Mesothelial cell of epicardium (in vitro differentiated cells): ENCODE measurements around the gene RNF130. TPM values are rescaled to one million over a fixed set of nuclear protein-coding genes. Genes with fewer than 3 reads are reported as not detected.

Experiments
- DNase-seq, 2 experiments: peaks; one replicate each; pipeline ENCODE4 v3.0.0; 2021; ENCODE audit warnings: low spot score in 2 of 2; ENCODE audit not compliant: unreplicated experiment in 2 of 2
- H3K27ac Mint-ChIP-seq: 2 replicates; pipeline ENCODE4 v1.8.0; 2021; ENCODE audit warnings: mixed read lengths
- H3K27me3 Mint-ChIP-seq: 2 replicates; pipeline ENCODE4 v1.8.0; 2021; ENCODE audit warnings: low read depth, mixed read lengths
- H3K36me3 Mint-ChIP-seq: 2 replicates; pipeline ENCODE4 v1.8.0; 2021; ENCODE audit warnings: mixed read lengths
- H3K4me1 Mint-ChIP-seq: 2 replicates; pipeline ENCODE4 v1.8.0; 2021; ENCODE audit warnings: mixed read lengths
- H3K4me3 Mint-ChIP-seq: 2 replicates; pipeline ENCODE4 v1.8.0; 2021; ENCODE audit warnings: mild to moderate bottlenecking, moderate library complexity, mixed read lengths
- H3K9me3 Mint-ChIP-seq: 2 replicates; pipeline ENCODE4 v1.8.0; 2021; ENCODE audit warnings: mixed read lengths
- total RNA-seq: library from RNA; stranded (reverse); gene quantifications from 3 replicates; pipeline ENCODE4 v1.2.1, GENCODE V29; 2021
- TF ChIP-seq, protein P1 (sequence below): fragments of 200-600 bp; sonication (generic); IDR thresholded peaks from one replicate; pipeline ENCODE4 v1.5.0; 2021; ENCODE audit warnings: antibody characterized with exemption; ENCODE audit not compliant: unreplicated experiment

Gene RNF130
- total RNA-seq, 1 donor from 2014 or later, result 44.9 TPM

DNA sequence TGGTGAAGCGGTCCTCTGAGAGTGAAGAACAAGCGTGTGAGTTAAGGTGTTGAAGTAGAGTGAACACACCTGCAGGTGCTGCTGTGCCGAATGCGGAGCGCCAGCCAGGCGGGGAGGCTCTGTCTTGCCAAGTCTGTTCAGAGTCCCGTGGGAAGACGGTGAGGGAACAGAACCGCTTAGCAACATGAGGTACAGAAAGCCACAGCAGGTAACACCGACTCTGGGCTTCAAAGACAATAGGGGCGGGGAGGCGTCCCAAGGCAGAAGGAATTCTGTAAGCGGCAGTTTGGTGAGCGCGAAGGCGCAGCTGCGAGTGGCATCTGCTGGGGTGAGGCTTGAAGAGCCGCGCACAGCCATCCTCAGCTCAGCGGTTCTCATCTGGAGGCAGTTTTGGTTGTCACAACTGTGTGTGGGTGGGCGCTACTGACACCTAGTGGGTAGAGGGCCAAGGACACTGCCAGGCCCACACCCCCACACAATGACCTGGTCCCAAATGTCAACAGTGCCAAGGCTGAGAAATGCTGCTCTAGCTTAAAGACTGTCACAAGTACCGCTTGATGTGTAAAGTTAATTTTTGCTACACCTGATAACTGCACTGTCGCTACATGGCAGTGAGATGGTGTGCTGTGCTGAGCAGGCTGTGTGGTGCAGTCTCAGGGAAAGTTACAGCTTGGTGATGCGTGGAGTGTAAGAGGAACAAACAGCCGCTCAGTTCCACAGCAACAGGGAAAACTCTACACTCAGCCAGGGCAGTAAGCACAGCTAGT lies 96.4 kb downstream of the RNF130 start:
- no peak for DNase-seq
- Mint-ChIP-seq H3K4me3 (no peak overlapping the region), H3K4me1 (no peaks in the 10 kb centered on the region), H3K9me3 (no peaks in the 10 kb centered on the region), H3K36me3 (peaks cover 44% of the 10 kb centered on the region), H3K27ac (no peak overlapping the region), H3K27me3 (no peaks in the 10 kb centered on the region)
- TF ChIP-seq, protein P1, sequence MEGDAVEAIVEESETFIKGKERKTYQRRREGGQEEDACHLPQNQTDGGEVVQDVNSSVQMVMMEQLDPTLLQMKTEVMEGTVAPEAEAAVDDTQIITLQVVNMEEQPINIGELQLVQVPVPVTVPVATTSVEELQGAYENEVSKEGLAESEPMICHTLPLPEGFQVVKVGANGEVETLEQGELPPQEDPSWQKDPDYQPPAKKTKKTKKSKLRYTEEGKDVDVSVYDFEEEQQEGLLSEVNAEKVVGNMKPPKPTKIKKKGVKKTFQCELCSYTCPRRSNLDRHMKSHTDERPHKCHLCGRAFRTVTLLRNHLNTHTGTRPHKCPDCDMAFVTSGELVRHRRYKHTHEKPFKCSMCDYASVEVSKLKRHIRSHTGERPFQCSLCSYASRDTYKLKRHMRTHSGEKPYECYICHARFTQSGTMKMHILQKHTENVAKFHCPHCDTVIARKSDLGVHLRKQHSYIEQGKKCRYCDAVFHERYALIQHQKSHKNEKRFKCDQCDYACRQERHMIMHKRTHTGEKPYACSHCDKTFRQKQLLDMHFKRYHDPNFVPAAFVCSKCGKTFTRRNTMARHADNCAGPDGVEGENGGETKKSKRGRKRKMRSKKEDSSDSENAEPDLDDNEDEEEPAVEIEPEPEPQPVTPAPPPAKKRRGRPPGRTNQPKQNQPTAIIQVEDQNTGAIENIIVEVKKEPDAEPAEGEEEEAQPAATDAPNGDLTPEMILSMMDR, result no peak

DNA sequence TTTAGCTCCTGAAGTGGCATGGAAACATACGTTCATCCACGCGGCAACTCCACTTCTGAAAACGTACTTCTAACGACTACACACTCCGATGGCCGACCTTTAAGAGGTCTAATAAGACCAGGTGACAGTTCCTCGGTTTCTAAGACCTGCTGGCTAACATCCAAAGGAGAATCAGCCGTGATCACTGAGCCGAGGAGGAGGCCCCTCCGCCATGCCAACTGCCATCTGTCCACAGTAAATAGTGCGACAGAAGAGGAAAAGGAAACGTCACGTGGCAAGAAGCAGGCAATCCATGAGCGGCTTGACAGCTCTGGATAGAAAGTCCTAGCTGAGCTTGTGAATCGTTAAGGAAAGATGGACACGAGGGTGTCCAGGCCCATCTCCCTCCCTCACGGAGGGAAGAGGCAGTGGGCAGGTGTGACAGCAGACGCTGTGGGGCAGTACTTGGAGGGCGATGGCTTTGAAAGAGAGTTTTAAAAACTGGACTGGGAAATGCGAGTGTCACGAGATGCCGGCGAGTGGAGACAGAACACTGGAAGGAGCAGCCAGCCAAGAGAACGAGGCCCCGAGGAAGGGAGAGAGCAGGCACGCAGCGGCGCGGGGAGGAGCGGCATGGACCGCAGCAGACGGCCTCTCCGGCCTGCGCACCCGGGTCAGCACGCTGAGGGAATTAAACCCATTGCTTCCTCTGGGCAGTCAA lies 97.2 kb downstream of the RNF130 start:
- H3K36me3 Mint-ChIP-seq, result peaks cover 44% of the 10 kb centered on the region
- no peak for DNase-seq
- H3K9me3 Mint-ChIP-seq, result no peaks in the 10 kb centered on the region
- H3K27ac Mint-ChIP-seq, result no peak overlapping the region
- TF ChIP-seq, protein P1, result no peak
- no peaks in the 10 kb centered on the region for H3K4me1 Mint-ChIP-seq
- no peak overlapping the region for H3K4me3 Mint-ChIP-seq
- H3K27me3 Mint-ChIP-seq, result no peaks in the 10 kb centered on the region

DNA sequence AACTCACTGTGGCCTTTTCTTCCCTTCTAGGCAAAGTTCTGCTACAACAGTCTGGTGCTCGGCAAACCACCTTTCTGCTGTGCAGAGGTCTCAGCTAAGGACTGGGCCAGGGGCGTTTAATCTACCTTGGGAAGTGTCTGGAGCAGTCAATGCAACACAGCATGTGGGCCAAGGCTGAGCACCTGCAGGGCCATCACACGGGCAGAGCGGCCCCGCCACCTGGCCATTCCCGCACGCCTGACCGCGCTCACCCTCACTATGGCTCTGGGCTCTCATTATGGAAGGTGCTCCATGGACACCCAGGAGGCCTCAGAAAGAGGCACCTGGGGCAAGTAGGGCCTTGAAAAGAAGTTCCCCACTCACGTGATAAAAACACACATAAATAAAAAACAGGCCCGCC lies 98.2 kb downstream of the RNF130 start:
- H3K27ac Mint-ChIP-seq, result no peak overlapping the region
- DNase-seq, result no peak
- H3K9me3 Mint-ChIP-seq, result no peaks in the 10 kb centered on the region
- H3K27me3 Mint-ChIP-seq, result no peaks in the 10 kb centered on the region
- peaks cover 46% of the 10 kb centered on the region for H3K36me3 Mint-ChIP-seq
- TF ChIP-seq, protein P1, result no peak
- H3K4me1 Mint-ChIP-seq, result no peaks in the 10 kb centered on the region
- H3K4me3 Mint-ChIP-seq, result no peak overlapping the region

DNA sequence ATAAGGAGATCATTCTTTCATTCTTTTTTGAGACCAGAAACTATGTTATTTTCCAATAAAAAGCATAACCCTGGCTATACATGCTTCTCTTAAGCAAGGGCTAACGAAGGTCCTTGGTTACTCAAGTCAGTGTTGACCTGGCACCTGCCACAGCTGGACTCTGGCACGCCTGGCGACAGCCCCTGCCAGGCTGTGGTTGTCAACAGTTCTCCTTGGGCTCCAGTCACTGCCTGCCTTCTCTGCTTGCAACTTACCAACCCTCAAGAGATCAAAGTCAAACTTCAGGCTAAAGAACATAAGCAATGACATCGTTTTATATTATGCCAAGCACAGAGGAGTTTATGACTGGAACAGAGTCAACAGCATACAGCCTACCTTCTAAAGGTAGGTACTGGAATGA lies 102.4 kb downstream of the RNF130 start:
- H3K36me3 Mint-ChIP-seq, result peaks cover 36% of the 10 kb centered on the region
- no peaks in the 10 kb centered on the region for H3K27me3 Mint-ChIP-seq
- no peak overlapping the region for H3K27ac Mint-ChIP-seq
- TF ChIP-seq, protein P1, result no peak
- H3K4me1 Mint-ChIP-seq, result no peaks in the 10 kb centered on the region
- no peak for DNase-seq
- H3K4me3 Mint-ChIP-seq, result no peak overlapping the region
- no peaks in the 10 kb centered on the region for H3K9me3 Mint-ChIP-seq

DNA sequence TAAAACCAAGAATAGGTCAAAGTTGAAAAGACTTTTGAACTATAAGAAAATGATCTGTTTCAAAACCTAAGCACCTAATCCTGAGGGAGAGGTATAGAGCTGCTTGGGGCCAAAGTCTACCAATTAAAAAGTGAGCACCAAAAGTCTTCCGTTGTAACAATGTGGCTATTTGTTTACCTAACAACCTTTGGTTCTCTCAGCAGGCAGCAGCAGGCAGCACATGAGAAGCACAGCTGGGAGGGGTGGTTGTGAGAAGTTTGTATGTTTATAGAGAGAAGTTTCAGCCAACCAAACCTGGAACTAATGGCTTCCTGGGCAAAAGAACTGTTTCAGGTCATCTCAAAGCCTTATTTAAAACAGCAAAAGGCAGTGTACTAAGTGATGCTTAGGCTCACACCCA lies 104.1 kb downstream of the RNF130 start:
- H3K9me3 Mint-ChIP-seq, result no peaks in the 10 kb centered on the region
- no peak for DNase-seq
- no peaks in the 10 kb centered on the region for H3K27me3 Mint-ChIP-seq
- H3K27ac Mint-ChIP-seq, result no peak overlapping the region
- TF ChIP-seq, protein P1, result no peak
- H3K4me3 Mint-ChIP-seq, result no peak overlapping the region
- H3K36me3 Mint-ChIP-seq, result peaks cover 43% of the 10 kb centered on the region
- H3K4me1 Mint-ChIP-seq, result no peaks in the 10 kb centered on the region
